B cell (primary cell): ENCODE data around the gene CADM1.

ENCODE experiments used
- EZH2 ChIP-seq: IDR thresholded peaks from 2 replicates; pipeline ENCODE4 v1.6.1; 2012; ENCODE audit warnings: borderline replicate concordance, low read depth, mild to moderate bottlenecking, moderate library complexity, low read length; ENCODE audit not compliant: insufficient read depth, poor library complexity, severe bottlenecking
- TF ChIP-seq, protein P1 (sequence below): fragments of 200-600 bp; IDR thresholded peaks from one replicate; pipeline ENCODE4 v1.8.0; 2022; ENCODE audit warnings: antibody characterized with exemption, mild to moderate bottlenecking

DNA sequence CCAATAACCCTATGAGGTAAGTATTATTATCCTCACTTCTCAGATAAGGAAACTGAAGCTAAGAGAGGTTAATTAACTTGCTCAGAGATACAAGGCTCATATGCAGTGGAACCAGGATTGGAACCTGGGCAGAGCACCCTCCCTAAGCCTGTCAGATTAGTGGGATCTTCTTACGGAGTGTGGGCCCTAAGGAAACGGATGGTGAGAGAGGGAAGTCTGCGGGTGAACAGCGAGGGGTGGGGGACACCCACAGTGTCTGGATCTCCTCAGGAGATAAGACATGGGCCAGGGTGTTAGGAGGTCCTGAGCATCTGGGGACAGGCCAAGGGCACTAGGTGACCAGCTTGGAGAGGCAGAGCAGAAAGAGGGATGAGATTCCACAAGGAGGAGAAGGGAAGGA is 376.0 kb downstream of the CADM1 start:
- TF ChIP-seq, protein P1, sequence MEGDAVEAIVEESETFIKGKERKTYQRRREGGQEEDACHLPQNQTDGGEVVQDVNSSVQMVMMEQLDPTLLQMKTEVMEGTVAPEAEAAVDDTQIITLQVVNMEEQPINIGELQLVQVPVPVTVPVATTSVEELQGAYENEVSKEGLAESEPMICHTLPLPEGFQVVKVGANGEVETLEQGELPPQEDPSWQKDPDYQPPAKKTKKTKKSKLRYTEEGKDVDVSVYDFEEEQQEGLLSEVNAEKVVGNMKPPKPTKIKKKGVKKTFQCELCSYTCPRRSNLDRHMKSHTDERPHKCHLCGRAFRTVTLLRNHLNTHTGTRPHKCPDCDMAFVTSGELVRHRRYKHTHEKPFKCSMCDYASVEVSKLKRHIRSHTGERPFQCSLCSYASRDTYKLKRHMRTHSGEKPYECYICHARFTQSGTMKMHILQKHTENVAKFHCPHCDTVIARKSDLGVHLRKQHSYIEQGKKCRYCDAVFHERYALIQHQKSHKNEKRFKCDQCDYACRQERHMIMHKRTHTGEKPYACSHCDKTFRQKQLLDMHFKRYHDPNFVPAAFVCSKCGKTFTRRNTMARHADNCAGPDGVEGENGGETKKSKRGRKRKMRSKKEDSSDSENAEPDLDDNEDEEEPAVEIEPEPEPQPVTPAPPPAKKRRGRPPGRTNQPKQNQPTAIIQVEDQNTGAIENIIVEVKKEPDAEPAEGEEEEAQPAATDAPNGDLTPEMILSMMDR: no peak
- no peak for TF ChIP-seq EZH2
